Naive thymus-derived CD4-positive, alpha-beta T cell (primary cell): ENCODE data around the gene DLGAP3. TPM values are rescaled to one million over a fixed set of nuclear protein-coding genes. Genes with fewer than 3 reads are reported as not detected.

Experiments used
- ATAC-seq: fragments of 150-1000 bp; cut with Tn5 transposase; 2 replicates; pipeline ENCODE4 v1.10.0; 2021; ENCODE audit warnings: mild to moderate bottlenecking, moderate library complexity
- CTCF ChIA-PET: fragments of 350-600 bp; sonication (Branson Sonifier 250); formaldehyde crosslinking; loops from one replicate; lab custom pipeline; 2021; ENCODE audit warnings: antibody characterized with exemption; lab: Charles Lee
- POLR2A ChIA-PET: fragments of 350-600 bp; sonication (Branson Sonifier 250); formaldehyde crosslinking; loops from one replicate; lab custom pipeline; 2021; ENCODE audit warnings: antibody characterized with exemption, inconsistent platforms; lab: Charles Lee
- DNase-seq, 9 donors: peaks; one replicate each; pipeline versions ENCODE4 v3.0.0 to v3.0.0-alpha.2; 2020 to 2022; ENCODE audit warnings: mixed read lengths in 1 of 9
- H3K27ac ChIP-seq: one replicate; pipeline ENCODE4 v1.7.0; 2013; ENCODE audit warnings: mild to moderate bottlenecking, low read depth, low read length, moderate library complexity
- H3K27me3 ChIP-seq, 2 donors: one replicate each; pipeline ENCODE4 v1.7.0; 2013; ENCODE audit warnings: low read length in 2 of 2, mild to moderate bottlenecking in 2 of 2, moderate library complexity in 2 of 2; ENCODE audit not compliant: control insufficient read depth in 2 of 2, insufficient read depth in 2 of 2
- H3K36me3 ChIP-seq, 3 experiments: 1 replicate in 2 of 3; 2 replicates in 1 of 3; pipeline ENCODE4 v1.7.0; 2013; ENCODE audit warnings: low read length in 3 of 3, mild to moderate bottlenecking in 3 of 3, moderate library complexity in 1 of 3; ENCODE audit not compliant: insufficient read depth in 3 of 3, control insufficient read depth in 2 of 3
- H3K4me1 ChIP-seq, 2 donors: one replicate each; pipeline ENCODE4 v1.7.0; 2013; ENCODE audit warnings: low read length in 2 of 2, mild to moderate bottlenecking in 2 of 2, moderate library complexity in 1 of 2; ENCODE audit not compliant: control insufficient read depth in 2 of 2, insufficient read depth in 2 of 2
- H3K4me3 ChIP-seq: 2 replicates; pipeline ENCODE4 v1.7.0; 2013; ENCODE audit warnings: mild to moderate bottlenecking, low read length
- H3K9me3 ChIP-seq, 3 experiments: 1 replicate in 2 of 3; 2 replicates in 1 of 3; pipeline ENCODE4 v1.7.0; 2013; ENCODE audit warnings: low read length in 3 of 3; ENCODE audit not compliant: control insufficient read depth in 2 of 3
- H3K27ac Mint-ChIP-seq, 9 donors: one replicate each; pipeline ENCODE4 v1.8.0; 2020 to 2022; ENCODE audit warnings: mixed read lengths in 9 of 9, mild to moderate bottlenecking in 8 of 9, moderate library complexity in 5 of 9, inconsistent platforms in 2 of 9
- H3K27me3 Mint-ChIP-seq, 5 donors: one replicate each; pipeline ENCODE4 v1.8.0; 2021 to 2022; ENCODE audit warnings: mixed read lengths in 5 of 5, mild to moderate bottlenecking in 1 of 5
- H3K36me3 Mint-ChIP-seq, 5 donors: one replicate each; pipeline ENCODE4 v1.8.0; 2020 to 2022; ENCODE audit warnings: mixed read lengths in 5 of 5, mild to moderate bottlenecking in 3 of 5, inconsistent platforms in 1 of 5
- H3K4me1 Mint-ChIP-seq, 7 donors: one replicate each; pipeline ENCODE4 v1.8.0; 2020 to 2022; ENCODE audit warnings: mixed read lengths in 7 of 7, mild to moderate bottlenecking in 3 of 7, inconsistent platforms in 1 of 7
- H3K4me3 Mint-ChIP-seq, 10 donors: one replicate each; pipeline ENCODE4 v1.8.0; 2020 to 2022; ENCODE audit warnings: mild to moderate bottlenecking in 10 of 10, mixed read lengths in 10 of 10, moderate library complexity in 6 of 10, inconsistent platforms in 2 of 10
- H3K9me3 Mint-ChIP-seq, 11 donors: one replicate each; pipeline ENCODE4 v1.8.0; 2020 to 2022; ENCODE audit warnings: mixed read lengths in 11 of 11, mild to moderate bottlenecking in 4 of 11, inconsistent platforms in 1 of 11, moderate library complexity in 1 of 11
- intact Hi-C, 2 donors: fragments of 100-400 bp; cut with micrococcal nuclease; formaldehyde crosslinking; loops; one replicate each; pipeline ENCODE4 v1.15.1; 2023
- polyA plus RNA-seq, 2 donors: library from polyadenylated mRNA; unstranded; fragments of 300-500 nt; fragmentation: Illumina TruSeq; gene quantifications; one replicate each; pipeline ENCODE4 v1.2.3, GENCODE V29; 2021
- total RNA-seq, 6 experiments: library from RNA in 5 of 6; stranded (reverse) in 5 of 6; gene quantifications; 1 replicate in 5 of 6; 2 replicates in 1 of 6; pipeline ENCODE4 v1.2.3 and lab custom pipeline; 2021 to 2026

DLGAP3 gene
- total and polyA plus RNA-seq, 7 experiments from 2014 or later, result 0.13 to 1.4 (median 1.2) TPM; not detected in 1

DNA sequence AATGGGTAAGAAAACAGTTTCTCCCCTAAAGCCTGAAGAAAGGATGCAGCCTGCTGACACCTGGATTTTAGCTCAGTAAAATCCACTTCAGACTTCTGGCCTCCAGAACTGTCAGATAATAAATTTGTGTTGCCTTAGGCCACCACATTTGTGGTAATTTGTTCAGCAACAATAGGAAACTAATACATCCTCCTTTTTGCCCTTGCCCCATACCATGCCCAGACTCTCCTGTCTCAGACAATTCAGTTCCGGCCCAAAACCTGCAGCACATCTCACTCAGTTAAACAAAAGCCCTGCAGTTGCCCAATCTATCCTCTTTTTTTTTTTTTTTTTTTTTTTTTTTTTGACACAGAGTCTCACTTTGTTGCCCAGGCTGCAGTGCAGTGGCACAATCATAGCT, 95.7 kb downstream of the DLGAP3 start:
- ChIA-PET CTCF (no interaction called here), POLR2A (no interaction called here)

DNA sequence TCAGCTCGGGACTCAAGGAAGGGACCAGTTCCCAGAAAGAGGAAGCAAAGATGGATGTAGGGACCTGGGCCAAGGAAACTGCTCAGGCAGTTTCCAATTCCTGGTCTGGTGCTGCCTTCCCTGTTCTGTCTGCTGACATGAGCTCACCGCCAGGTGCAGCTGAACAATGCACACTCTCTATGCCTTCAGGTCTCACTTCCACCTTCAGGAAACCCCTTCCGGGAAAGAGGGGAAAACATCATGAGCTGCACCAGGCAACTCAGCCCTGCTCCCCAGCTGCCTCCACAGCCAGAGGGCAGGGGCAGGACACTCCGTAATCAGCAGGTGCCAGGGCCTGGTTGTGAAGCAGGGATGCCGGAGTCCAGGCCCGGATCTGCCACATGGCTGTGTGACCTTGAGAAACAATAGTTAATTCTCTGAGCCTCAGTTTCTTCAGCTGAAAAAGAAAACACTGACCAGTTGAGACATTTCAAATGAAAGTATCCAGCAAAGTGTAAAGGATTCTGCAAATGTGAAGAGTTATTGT, 97.7 kb downstream of the DLGAP3 start:
- POLR2A ChIA-PET, result no interaction called here
- Histone ChIP-seq H3K27me3 (no peaks in the 10 kb centered on the region), H3K36me3 (no peaks in the 10 kb centered on the region), H3K4me1 (no peaks in the 10 kb centered on the region), H3K4me3 (no peak overlapping the region), H3K9me3 (no peaks in the 10 kb centered on the region), H3K27ac (no peak overlapping the region)
- CTCF ChIA-PET, result no interaction called here
- intact Hi-C loops, result no loop called here
- peaks cover 0 to 16% (median 4%) of the 10 kb centered on the region in 5 donors for H3K36me3 Mint-ChIP-seq
- ATAC-seq (no peak), DNase-seq (no peak)
- H3K27me3 Mint-ChIP-seq, result no peaks in the 10 kb centered on the region
- no peaks in the 10 kb centered on the region for H3K9me3 Mint-ChIP-seq
- H3K4me1 Mint-ChIP-seq, result peaks cover 0 to 5% (median 0%) of the 10 kb centered on the region in 7 donors
- no peak overlapping the region for H3K27ac Mint-ChIP-seq
- H3K4me3 Mint-ChIP-seq, result no peak overlapping the region

More for the DNA sequence above, 95.7 kb downstream of the DLGAP3 start:
- intact Hi-C loops, result no loop called here
- Histone ChIP-seq H3K27ac (no peak overlapping the region), H3K36me3 (no peaks in the 10 kb centered on the region), H3K9me3 (no peaks in the 10 kb centered on the region), H3K27me3 (no peaks in the 10 kb centered on the region), H3K4me3 (no peak overlapping the region), H3K4me1 (no peaks in the 10 kb centered on the region)
- no peaks in the 10 kb centered on the region for H3K27me3 Mint-ChIP-seq
- peaks cover 0 to 21% (median 4%) of the 10 kb centered on the region in 5 donors for H3K36me3 Mint-ChIP-seq
- H3K4me1 Mint-ChIP-seq, result peaks cover 0 to 10% (median 0%) of the 10 kb centered on the region in 7 donors
- DNase-seq (no peak), ATAC-seq (no peak)
- no peak overlapping the region for H3K4me3 Mint-ChIP-seq
- peak overlapping the region in 1 of 9 donors; percentile 25 for H3K27ac Mint-ChIP-seq
- H3K9me3 Mint-ChIP-seq, result no peaks in the 10 kb centered on the region

DNA sequence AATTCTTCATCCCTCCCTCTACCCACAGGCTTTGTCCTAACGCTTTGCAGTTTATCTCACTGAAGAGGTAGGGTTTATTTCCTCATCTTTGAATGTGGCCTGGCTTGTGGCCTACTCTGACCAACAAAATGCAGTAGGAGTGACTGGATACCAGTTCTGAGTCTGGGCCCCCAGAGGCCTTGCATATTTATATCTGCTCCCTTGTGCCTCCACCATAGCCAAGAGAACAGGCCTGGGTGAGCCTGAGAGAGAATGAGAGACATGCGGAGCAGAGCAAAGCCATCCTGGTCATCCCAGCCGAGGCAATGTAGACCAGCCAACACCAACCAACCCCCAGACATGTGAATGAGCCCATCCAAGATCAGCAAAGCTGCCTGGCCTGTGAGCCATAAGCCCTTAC, 100.2 kb downstream of the DLGAP3 start:
- ChIA-PET POLR2A (no interaction called here), CTCF (no interaction called here)
- no peak overlapping the region for H3K4me3 Mint-ChIP-seq
- Histone ChIP-seq H3K36me3 (no peaks in the 10 kb centered on the region), H3K27ac (no peak overlapping the region), H3K4me3 (no peak overlapping the region), H3K9me3 (no peaks in the 10 kb centered on the region), H3K4me1 (no peaks in the 10 kb centered on the region), H3K27me3 (no peaks in the 10 kb centered on the region)
- no peak overlapping the region for H3K27ac Mint-ChIP-seq
- H3K4me1 Mint-ChIP-seq, result peaks cover 0 to 5% (median 0%) of the 10 kb centered on the region in 7 donors
- DNase-seq, result no peak
- intact Hi-C loops, result no loop called here
- H3K27me3 Mint-ChIP-seq, result no peaks in the 10 kb centered on the region
- H3K36me3 Mint-ChIP-seq, result peaks cover 0 to 11% (median 0%) of the 10 kb centered on the region in 5 donors
- H3K9me3 Mint-ChIP-seq, result peaks cover 0 to under 1% (median 0%) of the 10 kb centered on the region in 11 donors
- no peak for ATAC-seq

DNA sequence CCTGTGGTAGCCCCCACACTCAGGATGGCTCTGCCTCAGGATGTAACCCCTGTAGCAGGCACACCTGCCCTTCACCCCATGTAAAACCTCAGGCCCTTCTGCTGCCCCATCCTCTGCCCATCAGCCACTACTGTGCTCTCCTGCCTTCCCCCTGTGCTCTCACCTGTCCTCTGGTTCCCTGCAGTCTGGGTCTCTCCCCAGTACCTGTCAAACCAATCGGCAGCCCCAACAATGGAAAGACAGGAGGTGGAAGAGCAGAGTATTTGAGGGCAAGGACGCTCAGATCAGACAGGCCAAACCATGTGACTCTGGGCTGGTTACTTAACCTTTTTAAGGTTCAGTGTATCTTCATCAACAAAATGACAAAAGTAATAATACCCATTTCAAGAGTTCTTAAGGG, 100.8 kb downstream of the DLGAP3 start:
- DNase-seq (no peak), ATAC-seq (no peak)
- Histone ChIP-seq H3K27me3 (no peaks in the 10 kb centered on the region), H3K4me3 (no peak overlapping the region), H3K27ac (no peak overlapping the region), H3K9me3 (no peaks in the 10 kb centered on the region), H3K4me1 (no peaks in the 10 kb centered on the region), H3K36me3 (no peaks in the 10 kb centered on the region)
- Mint-ChIP-seq H3K9me3 (peaks cover 0 to 5% (median 0%) of the 10 kb centered on the region in 11 donors), H3K4me3 (no peak overlapping the region), H3K27ac (peak overlapping the region in 1 of 9 donors; percentile 8), H3K4me1 (peaks cover 0 to 5% (median 0%) of the 10 kb centered on the region in 7 donors), H3K27me3 (no peaks in the 10 kb centered on the region), H3K36me3 (peaks cover 0 to 11% (median 0%) of the 10 kb centered on the region in 5 donors)
- CTCF ChIA-PET, result no interaction called here
- POLR2A ChIA-PET, result no interaction called here
- intact Hi-C loops, result no loop called here

DNA sequence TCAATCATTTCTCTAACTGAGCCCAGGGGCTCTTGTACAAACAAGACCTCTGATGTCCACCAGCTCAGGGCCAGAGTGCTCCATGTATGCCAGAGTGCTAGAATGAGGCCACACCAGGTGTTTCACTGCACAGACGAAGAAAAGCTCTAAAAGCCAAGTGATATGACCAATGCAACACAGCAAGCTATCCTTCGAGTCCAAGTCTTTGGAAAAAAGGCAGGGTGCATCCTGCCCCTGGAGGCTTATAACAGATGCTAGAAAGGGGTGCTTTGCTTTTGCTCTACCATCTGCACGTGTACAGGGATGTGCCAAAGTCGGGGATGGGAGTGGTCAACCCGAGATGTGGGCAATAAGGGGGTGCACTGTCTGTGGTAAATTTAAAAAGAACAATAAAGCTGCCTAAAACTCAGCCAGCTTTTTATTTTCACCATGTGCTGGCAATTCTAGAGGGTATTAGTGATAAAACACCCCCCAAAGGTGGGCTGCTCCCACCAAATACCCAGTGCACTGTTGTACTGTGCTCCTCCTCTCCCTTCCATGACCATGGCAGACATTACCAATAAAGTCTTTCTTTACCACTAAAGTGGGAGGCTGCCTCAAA, 102.0 kb downstream of the DLGAP3 start:
- Histone ChIP-seq H3K4me3 (no peak overlapping the region), H3K9me3 (no peaks in the 10 kb centered on the region), H3K36me3 (no peaks in the 10 kb centered on the region), H3K27ac (no peak overlapping the region), H3K27me3 (no peaks in the 10 kb centered on the region), H3K4me1 (no peaks in the 10 kb centered on the region)
- H3K4me3 Mint-ChIP-seq, result no peak overlapping the region
- intact Hi-C loops, result no loop called here
- ATAC-seq (no peak), DNase-seq (no peak)
- no peaks in the 10 kb centered on the region for H3K27me3 Mint-ChIP-seq
- peaks cover 0 to 5% (median 0%) of the 10 kb centered on the region in 7 donors for H3K4me1 Mint-ChIP-seq
- ChIA-PET POLR2A (no interaction called here), CTCF (no interaction called here)
- peaks cover 0 to 5% (median 0%) of the 10 kb centered on the region in 11 donors for H3K9me3 Mint-ChIP-seq
- peaks cover 0 to 9% (median 0%) of the 10 kb centered on the region in 5 donors for H3K36me3 Mint-ChIP-seq
- H3K27ac Mint-ChIP-seq, result no peak overlapping the region

DNA sequence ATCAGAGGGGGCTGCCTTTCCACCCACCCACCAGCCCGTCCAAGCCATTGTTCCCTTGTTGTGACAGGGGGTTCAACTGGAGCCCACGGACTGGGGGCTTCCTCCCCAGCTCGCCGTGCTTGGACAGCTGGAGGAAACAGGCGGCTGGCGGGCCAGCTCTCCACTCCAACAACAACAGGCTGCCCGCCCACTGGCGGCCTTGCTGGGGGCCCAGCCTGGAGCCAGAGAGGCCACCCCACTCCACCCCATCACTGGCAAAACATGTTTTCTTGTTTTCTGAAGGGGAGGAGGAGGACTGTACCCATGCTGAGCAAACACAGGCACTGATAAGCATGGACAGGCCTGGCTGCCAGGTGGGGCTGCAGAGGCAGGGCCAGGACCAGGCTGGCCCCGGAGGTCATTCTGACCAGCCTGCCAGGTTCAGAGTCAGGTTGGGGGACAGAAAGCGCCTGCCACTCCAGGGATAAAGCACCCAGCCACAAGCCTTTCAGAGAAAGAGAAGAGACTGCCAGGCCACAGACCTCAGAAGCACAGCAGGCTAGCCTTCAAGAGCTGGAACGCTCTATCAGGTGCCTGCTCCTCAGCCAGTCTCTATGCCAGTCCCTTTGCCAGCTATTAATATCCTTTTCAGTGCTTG, 103.9 kb downstream of the DLGAP3 start:
- Histone ChIP-seq H3K4me3 (no peak overlapping the region), H3K4me1 (no peaks in the 10 kb centered on the region), H3K36me3 (no peaks in the 10 kb centered on the region), H3K27me3 (no peaks in the 10 kb centered on the region), H3K27ac (no peak overlapping the region), H3K9me3 (no peaks in the 10 kb centered on the region)
- Mint-ChIP-seq H3K4me1 (peaks cover 0 to 5% (median 0%) of the 10 kb centered on the region in 7 donors), H3K4me3 (no peak overlapping the region), H3K27me3 (no peaks in the 10 kb centered on the region), H3K27ac (no peak overlapping the region), H3K9me3 (peaks cover 0 to 5% (median 0%) of the 10 kb centered on the region in 11 donors), H3K36me3 (peaks cover 0 to 3% (median 0%) of the 10 kb centered on the region in 5 donors)
- ChIA-PET POLR2A (no interaction called here), CTCF (no interaction called here)
- DNase-seq (no peak), ATAC-seq (no peak)
- intact Hi-C loops, result no loop called here
